ENCODE data around the gene CHRM5.
"Not testable (repeated sequence)": the region's sequence is repeated elsewhere in the genome, so short reads cannot be mapped to it uniquely, and the experiment has no call there.

The CHRM5 gene

GRCh38 chr15:33994005-33994615, 25.8 kb downstream of the CHRM5 start:
- peak; percentile 12 for DNase-seq

- DNase-seq: not testable (repeated sequence)
Measured at GRCh38 chr15:33995666-33996065, 27.4 kb downstream of the CHRM5 start.

DNA sequence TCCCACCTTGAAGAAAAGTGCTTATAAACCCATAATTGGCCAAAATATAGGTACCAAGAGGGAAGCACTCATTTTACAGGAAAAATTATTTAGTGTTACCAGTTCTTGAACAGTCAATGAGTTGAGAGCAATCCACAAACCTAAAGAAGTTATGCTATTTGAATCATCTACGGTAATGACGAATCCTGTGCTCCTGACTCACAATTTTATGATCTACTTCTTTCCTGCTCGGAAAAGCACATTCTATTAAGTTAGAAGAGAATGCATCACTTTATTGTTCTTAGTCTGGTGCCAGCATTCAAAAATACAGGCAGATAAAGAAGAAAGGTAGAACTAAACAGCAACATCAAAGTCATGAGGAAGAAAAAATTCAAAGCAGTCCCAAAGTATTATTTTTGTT, 33.2 kb downstream of the CHRM5 start:
- no peak for DNase-seq

DNA sequence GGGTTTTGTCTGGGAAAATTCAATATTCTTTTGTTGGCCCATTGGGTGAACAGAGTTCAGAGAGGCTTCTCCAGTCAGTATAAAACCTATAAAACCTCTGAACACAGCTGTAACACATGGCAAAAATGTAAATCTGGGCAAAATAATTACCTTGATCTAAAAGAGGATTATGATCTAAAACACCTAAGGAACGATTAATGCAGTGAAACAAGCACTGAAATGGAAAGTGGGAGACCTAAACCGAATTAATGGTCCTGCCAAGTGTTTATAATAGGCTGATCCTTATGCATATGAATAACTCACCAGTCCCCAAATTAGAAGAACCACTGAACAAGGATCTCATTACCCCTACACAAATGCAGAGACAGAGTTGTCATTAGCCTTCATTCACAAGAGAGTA, 38.1 kb downstream of the CHRM5 start:
- no peak for DNase-seq

DNA sequence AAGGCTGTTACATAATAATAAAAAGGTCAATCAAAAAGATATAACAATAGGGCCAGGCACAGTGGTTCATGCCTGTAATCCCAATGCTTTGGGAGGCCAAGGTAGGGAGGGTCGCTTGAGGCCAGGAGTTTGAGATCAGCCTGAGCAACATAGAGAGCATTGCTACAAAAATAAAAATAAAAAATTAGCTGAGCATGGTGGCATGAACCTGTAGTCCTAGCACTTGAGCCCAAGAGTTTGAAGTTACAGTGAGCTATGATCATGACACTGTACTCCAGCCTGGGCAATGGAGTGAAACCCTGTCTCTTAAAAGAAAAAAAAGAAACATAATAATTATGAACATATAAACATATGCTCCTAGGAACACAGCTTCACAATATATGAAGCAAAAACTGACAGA, 41.4 kb downstream of the CHRM5 start:
- no peak for DNase-seq

- no peak for DNase-seq
Measured at GRCh38 chr15:34010921-34011320, 42.6 kb downstream of the CHRM5 start.

GRCh38 chr15:34011481-34011880, 43.2 kb downstream of the CHRM5 start:
- DNase-seq: no peak

GRCh38 chr15:34012461-34013028, 44.2 kb downstream of the CHRM5 start:
- no peak for DNase-seq

GRCh38 chr15:34013746-34014145, 45.4 kb downstream of the CHRM5 start:
- DNase-seq: no peak

DNA sequence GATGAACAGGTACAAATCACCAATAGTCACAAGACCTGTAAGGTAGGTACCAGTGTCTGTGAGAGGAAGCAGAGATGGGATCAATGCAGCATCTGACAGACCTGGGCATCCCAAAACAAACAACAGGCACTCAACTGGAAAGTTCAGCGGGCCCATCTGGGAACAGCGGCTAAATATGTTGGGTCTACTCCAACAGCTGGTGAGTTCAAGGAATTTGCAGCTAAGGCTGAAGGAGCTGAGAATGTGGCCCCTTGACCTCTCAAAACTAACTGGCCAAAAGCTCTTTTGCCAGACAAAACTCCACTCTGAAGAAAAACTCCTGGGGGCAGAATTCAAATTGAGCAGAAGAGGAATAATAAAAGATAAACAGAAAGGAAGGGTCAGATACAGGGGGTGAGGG, 46.3 kb downstream of the CHRM5 start:
- DNase-seq: peak; percentile 9

DNA sequence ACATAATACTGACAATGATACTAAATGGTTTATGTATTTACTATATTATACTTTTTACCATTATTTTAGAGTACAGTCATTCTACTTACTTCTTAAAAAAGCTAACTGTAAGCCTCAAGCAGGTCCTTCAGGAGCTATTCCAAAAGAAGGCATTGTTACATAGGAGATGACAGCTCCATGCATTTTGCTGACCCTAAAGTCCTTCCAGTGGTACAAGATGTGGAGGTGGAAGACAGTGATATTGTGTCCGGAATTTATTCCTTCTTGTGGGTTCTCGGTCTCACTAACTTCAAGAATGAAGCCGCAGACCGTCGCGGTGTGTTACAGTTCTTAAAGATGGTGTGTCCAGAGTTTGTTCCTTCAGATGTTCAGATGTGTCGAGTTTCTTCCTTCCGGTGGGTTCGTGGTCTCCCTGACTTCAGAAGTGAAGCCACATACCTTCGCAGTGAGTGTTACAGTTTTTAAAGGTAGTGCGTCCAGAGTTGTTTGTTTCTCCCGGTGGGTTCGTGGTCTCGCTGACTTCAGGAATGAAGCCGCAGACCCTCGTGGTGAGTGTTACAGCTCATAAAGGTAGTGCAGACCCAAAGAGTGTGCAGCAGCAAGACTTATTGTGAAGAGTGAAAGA, 49.8 kb downstream of the CHRM5 start:
- no peak for DNase-seq

DNA sequence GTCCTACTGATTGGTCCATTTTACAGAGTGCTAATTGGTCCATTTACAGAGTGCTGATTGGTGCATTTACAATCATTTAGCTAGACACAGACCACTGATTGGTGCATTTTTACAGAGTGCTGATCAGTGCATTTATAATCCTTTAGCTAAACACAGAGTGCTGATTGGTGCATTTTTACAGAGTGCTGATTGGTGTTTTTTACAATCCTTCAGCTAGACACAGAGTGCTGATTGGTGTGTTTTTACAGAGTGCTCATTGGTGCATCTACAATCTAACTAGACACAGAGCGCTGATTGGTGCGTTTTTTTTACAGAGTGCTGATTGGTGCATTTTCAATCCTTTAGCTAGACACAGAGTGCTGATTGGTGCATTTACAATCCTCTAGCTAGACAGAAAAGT, 50.4 kb downstream of the CHRM5 start:
- DNase-seq: not testable (repeated sequence)

DNA sequence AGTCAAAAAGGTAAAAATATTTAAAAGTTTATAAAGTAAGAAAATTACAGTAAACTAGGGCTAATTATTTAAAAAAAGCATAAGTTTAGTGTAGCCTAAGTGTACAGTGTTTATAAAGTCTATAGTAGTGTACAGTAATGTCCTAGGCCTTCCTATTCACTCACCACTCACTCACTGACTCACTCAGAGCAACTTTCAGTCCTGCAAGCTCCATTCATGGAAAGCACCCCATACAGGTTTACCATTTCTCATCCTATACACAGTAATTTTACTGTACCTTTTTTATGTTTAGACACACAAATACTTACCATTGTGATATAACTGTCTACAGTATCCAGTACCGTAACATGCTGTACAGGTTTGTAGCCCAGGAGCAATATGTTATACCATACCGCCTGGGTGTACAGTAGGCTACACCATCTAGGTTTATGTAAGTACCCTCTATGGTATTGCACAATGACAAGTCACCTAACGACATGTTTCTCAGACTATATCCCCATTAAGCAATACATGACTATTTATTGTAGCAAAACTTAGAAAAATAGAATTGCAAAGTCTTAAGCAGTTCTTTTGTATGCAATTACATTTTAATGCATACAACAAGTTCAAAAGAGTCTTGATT, 51.2 kb downstream of the CHRM5 start:
- DNase-seq: no peak

DNA sequence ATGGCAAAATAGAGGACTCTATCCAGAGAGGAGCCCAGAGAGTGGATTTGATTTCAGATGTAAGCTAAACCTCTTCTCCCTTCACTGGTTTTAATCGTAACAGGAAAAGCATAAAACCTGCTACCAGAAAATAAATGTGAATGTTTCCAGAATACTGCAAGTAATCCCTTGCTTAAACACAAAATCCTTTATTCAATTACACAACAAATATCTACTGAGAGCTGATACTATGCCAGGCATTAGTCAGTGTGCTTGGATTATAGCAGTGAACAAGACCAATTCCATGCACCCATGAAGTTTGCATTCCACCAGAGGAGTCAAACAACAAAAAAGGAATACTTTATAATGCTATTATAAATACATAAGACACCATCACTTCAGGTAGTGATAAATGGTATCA, 55.6 kb downstream of the CHRM5 start:
- DNase-seq: no peak

DNA sequence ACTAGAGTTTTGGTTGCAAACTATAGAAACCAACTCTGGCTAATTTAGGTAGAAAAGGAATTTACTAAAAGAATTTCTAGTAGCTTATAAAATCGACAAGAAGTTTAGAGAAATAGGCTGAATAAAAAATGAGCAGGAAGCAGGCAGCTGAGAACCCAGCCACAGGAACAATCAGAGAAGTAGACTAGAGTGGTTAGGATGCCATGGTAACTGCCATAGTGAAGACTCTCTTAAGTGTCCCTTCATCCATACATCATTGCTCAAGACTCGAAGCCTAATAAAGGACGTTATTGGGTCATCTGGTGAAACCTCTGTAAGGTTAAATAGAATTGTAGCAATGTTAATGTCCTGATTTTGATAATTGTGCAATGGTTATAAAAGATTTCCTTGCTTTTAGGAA, 57.0 kb downstream of the CHRM5 start:
- no peak for DNase-seq

GRCh38 chr15:34027606-34028005, 59.3 kb downstream of the CHRM5 start:
- DNase-seq: no peak

DNA sequence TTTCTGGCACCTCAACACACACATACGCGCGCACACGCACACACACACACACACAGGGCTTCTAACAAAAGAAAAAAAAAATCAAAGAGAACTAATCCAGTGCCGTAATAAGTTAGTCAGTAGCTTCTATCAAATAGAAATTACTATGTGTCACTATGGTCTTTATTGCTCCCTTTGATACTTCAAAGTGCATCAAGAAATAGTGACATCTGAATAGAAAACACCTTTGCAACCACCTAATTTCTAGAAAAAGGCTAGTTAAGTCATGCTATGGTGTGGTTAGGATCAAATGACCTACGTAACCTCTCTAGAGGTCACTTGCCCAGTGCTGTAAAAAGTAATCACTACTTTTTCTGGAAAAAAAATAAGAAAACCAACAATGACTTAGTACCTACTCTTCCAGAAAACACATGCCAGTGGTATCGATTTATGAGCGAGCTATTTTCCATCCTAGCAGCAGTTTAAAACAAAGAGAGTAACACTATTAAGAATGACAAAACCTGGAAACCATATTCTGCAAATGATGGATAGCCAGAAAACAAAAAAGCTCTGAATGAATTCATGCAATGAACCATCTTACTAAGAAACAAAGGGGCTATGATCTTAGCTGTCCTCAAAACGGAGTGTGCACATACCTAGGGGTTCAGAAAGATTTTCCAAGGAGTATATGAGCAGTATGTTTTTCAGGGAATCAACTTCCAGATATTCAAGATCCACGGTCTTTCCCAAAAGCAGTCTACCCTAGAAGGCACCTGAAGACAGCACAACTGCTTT, 63.9 kb downstream of the CHRM5 start:
- DNase-seq: no peak

DNA sequence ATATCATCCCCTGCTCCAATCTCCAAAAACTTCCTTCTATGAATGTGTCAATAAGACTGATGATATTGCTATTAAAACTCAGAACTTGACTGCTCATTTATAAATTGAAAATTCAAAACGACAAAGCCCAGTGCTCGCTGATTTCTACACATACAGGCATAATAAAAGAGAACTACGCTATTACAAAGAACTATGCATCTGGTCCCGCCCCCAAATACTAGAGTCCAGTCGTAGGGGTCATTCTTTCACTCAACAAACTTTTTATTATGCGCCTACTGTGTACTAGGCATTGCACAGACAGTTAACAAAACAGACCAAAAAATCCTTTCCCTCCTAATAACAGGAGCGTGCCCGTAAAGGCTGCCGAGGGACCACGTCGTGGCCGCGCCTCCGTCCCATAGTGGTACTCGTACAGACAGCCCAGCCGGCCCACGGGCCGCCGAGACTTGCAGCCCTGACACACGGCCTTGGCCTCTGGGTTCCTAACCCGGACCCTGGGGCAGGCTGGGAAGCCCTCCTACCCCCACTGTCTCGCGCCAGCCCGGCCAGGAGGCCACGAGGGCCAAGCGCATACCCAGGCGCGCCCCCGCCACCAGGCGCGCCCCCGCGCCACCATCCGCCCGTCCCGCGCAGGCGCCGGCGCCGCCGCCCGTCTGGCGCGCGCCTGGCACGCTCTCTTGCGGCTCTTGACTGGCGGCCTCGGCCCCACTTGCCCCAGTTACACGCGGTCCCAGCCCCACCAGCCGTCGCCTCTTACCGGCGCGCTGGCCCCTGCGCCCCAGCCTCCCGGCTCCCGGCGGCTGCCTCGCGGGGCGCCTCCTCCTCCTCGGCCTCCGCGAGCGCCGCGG, 70.0 kb downstream of the CHRM5 start:
- DNase-seq: peak; percentile 62

- DNase-seq: peak; percentile 41
Measured at GRCh38 chr15:34038871-34039789, 70.8 kb downstream of the CHRM5 start, which contains the start of gene AVEN. Gene AVEN (minus strand): TSS chr15:34039204. CDS start chr15:34039046, 158 bp downstream.

DNA sequence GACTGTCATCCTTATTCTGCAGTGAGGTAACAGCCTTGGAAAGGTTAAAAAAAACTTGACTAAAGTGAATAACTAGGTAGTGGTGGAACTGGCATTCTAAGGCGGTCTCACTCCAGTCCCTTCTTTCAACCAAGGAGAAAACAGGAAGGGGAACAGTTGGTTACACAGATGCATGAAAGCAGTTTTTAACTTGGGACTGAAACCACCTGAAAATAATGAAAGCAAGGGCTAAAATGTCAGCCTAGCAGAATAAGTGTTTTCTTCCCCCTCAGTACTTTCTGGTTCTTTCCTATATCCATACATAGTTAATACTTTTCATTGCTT, 71.5 kb downstream of the CHRM5 start:
- no peak for DNase-seq

- no peak for DNase-seq
Measured at GRCh38 chr15:34043391-34043790, 75.1 kb downstream of the CHRM5 start.
